HG02852 (cell line): ENCODE results near the gene USP21.

Experiments
- ATAC-seq: cut with Tn5 transposase; IDR thresholded peaks from one replicate; pipeline ENCODE4 v1.9.1; 2021; ENCODE audit warnings: mild to moderate bottlenecking, moderate library complexity; ENCODE audit not compliant: unreplicated experiment

Gene USP21

GRCh38 chr1:161133220-161133740, 26.0 kb upstream of the USP21 start:
- ATAC-seq: no peak

GRCh38 chr1:161137881-161138280, 21.4 kb upstream of the USP21 start:
- no peak for ATAC-seq

GRCh38 chr1:161138431-161138830, 20.9 kb upstream of the USP21 start:
- no peak for ATAC-seq

GRCh38 chr1:161139766-161140165, 19.5 kb upstream of the USP21 start:
- no peak for ATAC-seq

- ATAC-seq: no peak
Measured at GRCh38 chr1:161140755-161141400, 18.4 kb upstream of the USP21 start.

GRCh38 chr1:161145832-161146231, 13.5 kb upstream of the USP21 start:
- ATAC-seq: no peak

- ATAC-seq: no peak
Measured at GRCh38 chr1:161153176-161153575, 6.1 kb upstream of the USP21 start.

GRCh38 chr1:161153682-161154337, 5.5 kb upstream of the USP21 start, which contains the start of gene UFC1:
Gene UFC1, plus strand, starts transcription at chr1:161153978. Its CDS starts 20 bp downstream, at chr1:161153998.
- ATAC-seq: peak; percentile 86

GRCh38 chr1:161157867-161158266, 1.4 kb upstream of the USP21 start:
- no peak for ATAC-seq

GRCh38 chr1:161158316-161159010, 837 bp upstream of the USP21 start:
- no peak for ATAC-seq

- ATAC-seq: no peak
Measured at GRCh38 chr1:161159913-161160243, 578 bp downstream of the USP21 start.

- no peak for ATAC-seq
Measured at GRCh38 chr1:161160671-161161145, 1.4 kb downstream of the USP21 start.

GRCh38 chr1:161161652-161162051, 2.4 kb downstream of the USP21 start:
- ATAC-seq: no peak

- no peak for ATAC-seq
Measured at GRCh38 chr1:161162052-161162451, 2.8 kb downstream of the USP21 start.

- no peak for ATAC-seq
Measured at GRCh38 chr1:161162806-161163205, 3.5 kb downstream of the USP21 start.

- ATAC-seq: no peak
Measured at GRCh38 chr1:161163793-161164192, 4.5 kb downstream of the USP21 start.

- ATAC-seq: no peak
Measured at GRCh38 chr1:161164901-161165610, 5.8 kb downstream of the USP21 start.

GRCh38 chr1:161165742-161166668, 6.7 kb downstream of the USP21 start, which contains the start of gene PPOX:
Gene PPOX, plus strand, starts transcription at chr1:161166426. Its CDS starts 422 bp downstream, at chr1:161166848.
- peak; percentile 96 for ATAC-seq

- no peak for ATAC-seq
Measured at GRCh38 chr1:161166669-161167548, 7.6 kb downstream of the USP21 start.
